GM18868 (cell line): ENCODE data around the gene TRMT61A.

Source experiments
- ATAC-seq: cut with Tn5 transposase; IDR thresholded peaks from one replicate; pipeline ENCODE4 v1.9.1; 2021; ENCODE audit warnings: mild to moderate bottlenecking, moderate library complexity; ENCODE audit not compliant: unreplicated experiment

The TRMT61A gene

GRCh38 chr14:103533999-103534575 lies 5.1 kb downstream of the TRMT61A start:
- ATAC-seq = no peak

DNA sequence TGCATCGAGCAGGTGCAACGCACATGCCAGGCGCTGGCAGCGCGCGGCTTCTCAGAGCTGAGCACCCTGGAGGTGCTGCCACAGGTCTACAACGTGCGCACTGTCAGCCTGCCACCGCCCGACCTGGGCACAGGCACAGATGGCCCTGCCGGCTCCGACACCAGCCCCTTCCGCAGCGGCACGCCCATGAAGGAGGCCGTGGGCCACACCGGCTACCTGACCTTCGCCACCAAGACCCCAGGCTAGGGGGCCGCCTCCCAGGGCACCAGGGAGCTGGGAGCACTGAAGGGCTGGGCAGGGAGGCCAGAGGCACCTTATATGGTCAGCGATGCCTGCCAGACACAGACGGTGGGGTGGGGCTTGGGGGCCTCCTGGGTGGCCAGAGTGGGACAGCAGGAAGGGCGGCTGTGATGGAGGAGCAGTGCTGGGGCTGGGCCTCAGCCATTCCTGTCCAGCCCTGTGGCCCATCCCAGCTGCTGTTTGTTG lies 5.6 kb downstream of the TRMT61A start:
- no peak for ATAC-seq

GRCh38 chr14:103535081-103535890 lies 6.3 kb downstream of the TRMT61A start:
- no peak for ATAC-seq

DNA sequence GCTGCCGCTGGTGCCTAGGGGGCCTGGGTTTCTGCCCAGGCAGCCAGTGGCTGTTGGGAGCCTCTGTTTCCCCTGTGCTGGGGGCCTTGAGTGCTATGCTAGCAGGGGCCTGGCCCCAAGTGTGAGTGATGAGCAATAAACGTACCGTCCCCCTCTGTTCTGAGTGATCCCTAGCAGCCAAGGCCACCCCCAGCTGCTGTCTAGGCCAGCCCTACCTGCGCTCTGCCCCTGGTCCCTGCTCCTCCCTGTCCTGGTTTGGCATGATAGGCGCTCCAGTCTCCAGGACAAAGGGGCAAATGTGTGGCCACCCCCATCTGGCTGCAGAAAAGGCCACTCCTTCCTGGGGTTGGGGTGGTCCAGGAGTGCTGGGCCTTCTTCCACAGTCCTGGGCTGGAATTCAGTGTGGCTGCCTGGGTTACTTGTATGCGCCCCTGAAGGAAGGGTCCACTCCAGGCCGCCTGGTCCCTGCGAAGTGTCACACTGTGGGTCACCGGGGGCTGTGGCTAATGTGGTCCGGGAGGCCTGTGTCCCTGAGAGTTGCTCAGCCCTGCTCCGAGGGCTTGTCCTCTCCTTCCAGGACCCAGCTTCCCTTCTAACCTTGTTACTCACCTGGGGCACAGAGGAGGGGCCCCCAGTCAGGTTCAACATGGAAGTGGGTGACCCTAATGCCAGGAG lies 7.0 kb downstream of the TRMT61A start:
- ATAC-seq = no peak

DNA sequence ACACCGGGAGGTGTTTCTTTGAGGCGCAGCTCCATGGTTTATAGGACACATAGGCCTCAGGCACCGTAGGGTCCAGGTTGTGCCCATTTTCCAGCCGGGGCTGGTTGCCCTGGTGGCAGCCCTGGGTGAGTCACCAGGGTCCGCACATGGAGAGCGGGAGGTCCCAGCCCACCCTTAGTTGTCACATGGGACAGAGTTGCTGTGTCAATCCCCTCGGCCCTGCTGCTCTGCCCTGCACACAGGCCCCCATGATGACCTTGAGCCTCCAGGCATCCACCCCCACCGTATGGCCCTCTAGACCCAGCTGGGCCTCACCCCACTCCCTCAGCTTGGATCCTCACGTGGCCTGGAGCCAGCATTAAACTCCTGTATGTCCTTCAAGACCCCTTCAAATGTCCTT lies 7.7 kb downstream of the TRMT61A start:
- no peak for ATAC-seq

GRCh38 chr14:103537175-103537990 lies 8.4 kb downstream of the TRMT61A start:
- no peak for ATAC-seq

DNA sequence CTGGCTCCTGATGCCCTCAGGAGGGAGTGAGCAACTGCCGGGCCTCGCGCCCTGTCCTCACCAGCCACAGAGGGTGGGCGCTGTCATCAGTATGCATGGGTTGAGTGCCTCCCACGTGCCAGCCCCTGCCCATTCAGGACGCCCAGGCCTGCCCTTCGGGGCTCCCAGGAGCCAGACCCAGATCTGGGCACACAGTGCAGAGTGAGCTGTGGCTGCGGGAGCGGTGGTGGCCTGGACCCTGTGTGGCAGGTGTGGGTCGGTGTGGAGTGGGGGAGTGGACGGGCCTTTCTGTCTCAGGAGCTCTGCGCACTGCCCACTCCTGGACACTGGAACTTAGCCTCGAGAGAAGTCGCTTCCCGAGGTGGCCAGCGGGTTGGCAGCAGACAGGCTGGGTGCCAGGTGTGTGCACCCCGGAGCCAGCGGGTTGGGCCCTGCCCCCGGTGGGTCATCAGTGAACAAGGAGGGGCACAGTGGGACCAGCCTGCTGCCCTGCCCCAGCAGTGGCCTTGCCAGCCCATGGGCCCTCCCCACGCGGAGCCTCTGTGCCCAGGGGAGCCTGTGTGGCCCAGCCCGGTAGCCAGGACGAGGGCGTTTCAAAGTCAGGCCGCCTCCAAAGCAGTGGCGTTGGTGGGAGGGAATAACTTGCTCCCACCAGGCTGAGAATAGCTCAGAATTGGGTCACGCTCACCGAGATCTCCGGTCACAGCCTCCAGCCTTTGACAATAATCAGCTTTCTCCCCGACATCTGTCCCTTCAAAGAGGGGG lies 9.5 kb downstream of the TRMT61A start:
- ATAC-seq = no peak

DNA sequence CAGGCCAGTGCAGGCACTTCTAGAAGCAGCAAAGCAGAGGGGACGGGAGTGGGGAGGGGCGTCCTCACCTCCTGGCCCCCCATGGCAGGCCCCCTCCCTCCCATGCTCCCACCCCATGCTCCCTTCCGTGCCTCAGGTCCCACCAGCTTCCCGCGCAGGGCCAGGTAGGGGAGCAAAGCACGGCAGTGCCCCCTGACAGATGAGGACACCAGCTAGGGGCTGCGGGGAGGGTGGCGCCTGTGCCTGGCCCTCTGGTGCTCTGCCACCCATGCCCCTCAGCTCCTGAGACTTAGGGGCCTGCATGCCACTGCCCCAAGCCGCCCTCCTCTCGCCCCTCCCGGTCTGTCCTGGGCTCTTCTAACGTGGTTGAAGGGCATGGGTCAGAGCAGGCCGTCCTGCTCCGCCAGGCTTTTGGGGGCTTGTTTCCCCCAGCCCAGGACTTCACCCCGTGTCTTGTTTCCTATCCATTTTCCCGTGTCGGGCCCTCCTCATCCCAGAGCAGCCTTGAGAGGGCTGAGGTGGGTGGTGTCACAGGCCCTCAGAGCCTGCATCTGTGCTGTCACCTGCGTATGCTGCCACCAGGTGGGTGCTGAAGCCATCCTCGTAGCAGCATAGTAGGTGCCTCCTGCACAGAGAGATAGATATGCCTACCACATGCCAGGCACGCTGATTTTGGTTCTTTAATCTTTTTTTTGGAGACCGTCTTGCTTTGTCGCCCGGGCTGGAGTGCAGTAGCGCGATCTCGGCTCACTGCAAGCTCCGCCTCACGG lies 10.2 kb downstream of the TRMT61A start:
- ATAC-seq = no peak

GRCh38 chr14:103540821-103541708 lies 12.1 kb downstream of the TRMT61A start:
- no peak for ATAC-seq

DNA sequence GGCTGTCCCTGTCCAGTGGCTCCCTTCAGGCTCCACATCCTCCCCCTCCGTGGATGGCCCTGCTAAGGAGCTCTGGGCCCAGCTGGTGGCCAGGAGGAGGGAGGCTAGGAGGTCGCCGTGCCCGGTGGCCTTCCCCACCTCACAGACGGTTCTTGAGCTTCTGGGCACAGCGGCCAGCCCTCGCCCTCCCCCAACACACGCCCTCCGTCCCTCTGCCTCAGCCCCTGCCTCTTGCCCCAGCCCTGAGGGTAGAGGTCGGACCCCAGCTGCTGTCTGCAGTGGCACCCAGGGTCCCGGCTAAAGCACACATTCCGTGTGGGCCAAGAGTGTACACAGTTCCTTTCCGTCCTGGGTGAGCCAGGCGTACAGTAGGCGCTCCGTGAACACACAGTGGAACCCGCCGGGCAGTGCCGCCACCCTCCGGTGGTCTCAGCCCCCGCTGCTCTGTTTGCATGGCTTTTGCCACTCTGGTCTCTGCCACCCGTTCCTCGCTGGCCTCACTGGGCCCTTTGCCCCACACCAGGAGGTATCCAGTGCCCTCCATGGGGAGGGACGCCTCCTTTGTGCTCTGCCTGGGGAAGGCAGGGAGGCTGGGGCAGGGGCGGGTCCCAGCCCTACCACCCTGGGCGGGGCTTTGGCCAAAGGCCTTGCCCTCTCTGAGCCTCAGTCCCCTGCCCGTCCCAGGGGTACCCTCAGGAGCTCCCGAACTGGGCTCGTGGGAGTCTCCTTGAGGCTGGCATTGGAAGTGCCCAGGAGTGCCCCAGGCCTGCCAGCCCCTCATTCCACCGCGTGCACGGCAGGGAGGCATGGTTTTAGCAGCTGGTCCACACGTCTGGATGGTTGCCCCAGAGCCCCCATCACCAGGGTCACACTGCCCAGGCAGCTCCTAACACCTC lies 13.0 kb downstream of the TRMT61A start:
- ATAC-seq = no peak

- ATAC-seq = no peak
Measured at GRCh38 chr14:103542605-103543088, 13.7 kb downstream of the TRMT61A start.

- no peak for ATAC-seq
Measured at GRCh38 chr14:103543140-103543539, 14.1 kb downstream of the TRMT61A start.

DNA sequence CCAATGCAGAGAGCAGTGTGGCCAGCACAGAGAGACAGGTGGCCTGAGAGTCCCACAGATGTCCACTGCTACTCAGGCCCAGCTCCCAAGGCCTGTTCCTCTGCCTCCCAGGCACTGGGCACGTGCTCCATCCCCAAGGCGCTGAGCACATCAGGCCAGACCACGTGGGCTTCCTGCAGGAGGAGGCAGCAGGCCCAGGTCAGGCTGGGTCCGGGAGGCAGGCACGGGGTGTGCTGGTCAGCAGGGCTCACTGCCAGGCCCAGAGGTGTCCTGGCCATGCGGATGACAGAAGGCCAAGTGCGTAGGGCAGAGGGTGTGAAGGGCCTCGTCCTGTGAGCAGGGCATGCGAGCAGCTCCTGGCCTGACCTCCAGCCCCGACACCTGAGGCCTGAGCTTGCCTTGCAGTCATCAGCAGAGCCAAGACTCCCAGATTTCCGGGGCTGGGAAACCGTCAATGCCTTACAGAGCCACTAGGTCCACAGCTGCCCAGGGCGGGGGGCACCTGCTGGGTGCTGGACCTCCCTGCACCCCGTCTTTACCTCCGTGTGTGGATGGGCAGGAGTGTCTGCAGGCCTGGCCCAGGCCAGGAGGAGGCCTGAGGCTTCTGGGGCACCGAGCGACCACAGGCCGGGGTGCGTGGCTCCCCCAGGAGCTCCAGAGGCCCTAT lies 14.9 kb downstream of the TRMT61A start:
- ATAC-seq = no peak

GRCh38 chr14:103544388-103545218 lies 15.6 kb downstream of the TRMT61A start:
- ATAC-seq = no peak

DNA sequence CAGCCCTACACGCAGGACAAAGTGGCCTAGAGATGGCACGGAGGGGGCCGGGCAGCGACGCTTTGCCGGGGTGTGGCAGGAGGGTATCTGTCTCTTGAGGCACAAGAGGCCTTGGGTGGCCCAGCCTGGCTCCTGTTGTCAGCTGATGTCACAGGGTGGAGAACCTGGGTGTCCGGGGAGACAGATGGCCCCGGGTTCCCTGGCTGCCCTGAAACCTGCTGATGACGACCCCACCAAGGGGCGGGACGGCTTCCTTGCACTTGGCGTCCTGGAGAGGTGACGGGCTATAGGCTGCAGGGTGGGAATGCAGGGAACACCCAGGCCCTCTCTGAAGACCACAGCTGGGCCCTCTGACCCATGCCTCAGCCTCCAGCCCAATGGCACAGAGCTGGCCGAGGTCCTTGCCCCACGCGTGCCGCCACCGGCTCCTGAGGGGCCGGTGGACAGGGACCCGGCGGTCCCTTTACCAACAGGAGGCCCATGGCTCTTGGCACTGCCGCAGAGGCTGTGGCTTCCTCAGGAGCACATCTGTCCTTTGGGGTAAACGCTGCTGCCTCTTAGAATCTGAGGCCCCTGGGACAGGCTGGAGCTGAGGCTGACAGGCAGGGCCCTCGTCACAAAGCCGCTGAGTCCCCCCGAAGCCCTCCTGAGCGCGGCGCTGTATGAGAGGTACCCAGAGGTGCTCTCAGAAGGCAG lies 16.4 kb downstream of the TRMT61A start:
- ATAC-seq = no peak
